B cell (primary cell): ENCODE measurements around the gene ATP8A1.

Experiments
- CTCF ChIP-seq: fragments of 200-600 bp; IDR thresholded peaks from one replicate; pipeline ENCODE4 v1.8.0; 2022; ENCODE audit warnings: antibody characterized with exemption, mild to moderate bottlenecking
- EZH2 ChIP-seq: IDR thresholded peaks from 2 replicates; pipeline ENCODE4 v1.6.1; 2012; ENCODE audit warnings: borderline replicate concordance, low read depth, mild to moderate bottlenecking, moderate library complexity, low read length; ENCODE audit not compliant: insufficient read depth, poor library complexity, severe bottlenecking

GRCh38 chr4:42478509-42478908 lies 178.4 kb downstream of the ATP8A1 start:
- TF ChIP-seq CTCF: no peak
- no peak for TF ChIP-seq EZH2
